Measurements from ENCODE around the gene INTS14. TPM values are rescaled to one million over a fixed set of nuclear protein-coding genes. Genes with fewer than 3 reads are reported as not detected.

Gene INTS14
- total RNA-seq, 6 experiments from 2014 or later = 27.8 to 35.0 (median 31.0) TPM

DNA sequence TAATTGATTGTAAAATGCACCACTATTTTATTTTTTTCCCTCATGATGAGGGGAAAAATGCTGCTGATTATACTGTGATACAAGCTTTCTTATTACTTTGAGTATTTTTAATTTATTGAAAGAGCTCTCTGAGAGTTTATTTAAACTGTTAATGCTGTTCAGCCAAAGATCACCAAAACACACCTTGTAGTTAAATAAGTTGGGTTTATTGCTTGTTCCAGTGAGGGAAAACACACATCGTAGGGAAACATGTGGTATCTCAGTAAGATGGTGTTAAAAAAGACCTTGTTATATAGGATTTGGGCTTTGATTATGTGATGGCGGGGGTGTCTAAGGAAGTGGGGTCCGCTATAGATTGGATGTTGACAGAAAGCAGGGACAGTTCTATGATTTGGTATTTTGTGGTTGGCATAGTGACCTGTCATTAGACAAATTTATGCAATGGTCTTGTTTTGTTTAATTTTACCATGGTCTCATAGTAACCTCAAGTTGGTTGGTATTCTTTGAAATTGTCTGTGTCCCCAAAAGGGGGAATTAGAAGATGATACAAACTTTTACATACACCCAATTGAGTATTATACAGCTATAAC is 69.6 kb downstream of the INTS14 start:
- no peaks in the 10 kb centered on the region; the same call in 1 of the 2 replicates for H3K36me3 Mint-ChIP-seq (ENCODE audit: low read depth)
- DNase-seq = no peak
- H3K4me1 Mint-ChIP-seq (ENCODE audit: low read depth) = peaks cover 6% of the 10 kb centered on the region; the same call in 1 of the 2 replicates
- TF ChIP-seq, protein P1, sequence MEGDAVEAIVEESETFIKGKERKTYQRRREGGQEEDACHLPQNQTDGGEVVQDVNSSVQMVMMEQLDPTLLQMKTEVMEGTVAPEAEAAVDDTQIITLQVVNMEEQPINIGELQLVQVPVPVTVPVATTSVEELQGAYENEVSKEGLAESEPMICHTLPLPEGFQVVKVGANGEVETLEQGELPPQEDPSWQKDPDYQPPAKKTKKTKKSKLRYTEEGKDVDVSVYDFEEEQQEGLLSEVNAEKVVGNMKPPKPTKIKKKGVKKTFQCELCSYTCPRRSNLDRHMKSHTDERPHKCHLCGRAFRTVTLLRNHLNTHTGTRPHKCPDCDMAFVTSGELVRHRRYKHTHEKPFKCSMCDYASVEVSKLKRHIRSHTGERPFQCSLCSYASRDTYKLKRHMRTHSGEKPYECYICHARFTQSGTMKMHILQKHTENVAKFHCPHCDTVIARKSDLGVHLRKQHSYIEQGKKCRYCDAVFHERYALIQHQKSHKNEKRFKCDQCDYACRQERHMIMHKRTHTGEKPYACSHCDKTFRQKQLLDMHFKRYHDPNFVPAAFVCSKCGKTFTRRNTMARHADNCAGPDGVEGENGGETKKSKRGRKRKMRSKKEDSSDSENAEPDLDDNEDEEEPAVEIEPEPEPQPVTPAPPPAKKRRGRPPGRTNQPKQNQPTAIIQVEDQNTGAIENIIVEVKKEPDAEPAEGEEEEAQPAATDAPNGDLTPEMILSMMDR (IDR thresholded peaks at IDR 0.05) = no peak
- H3K27ac Mint-ChIP-seq = 0 out of 2 replicates have a peak overlapping the region, but pooled peaks have one; percentile 7
- no peaks in the 10 kb centered on the region for H3K9me3 Mint-ChIP-seq
- H3K4me3 Mint-ChIP-seq = no peak overlapping the region
- H3K27me3 Mint-ChIP-seq (ENCODE audit: insufficient read depth) = no peaks in the 10 kb centered on the region; the same call in 1 of the 2 replicates

DNA sequence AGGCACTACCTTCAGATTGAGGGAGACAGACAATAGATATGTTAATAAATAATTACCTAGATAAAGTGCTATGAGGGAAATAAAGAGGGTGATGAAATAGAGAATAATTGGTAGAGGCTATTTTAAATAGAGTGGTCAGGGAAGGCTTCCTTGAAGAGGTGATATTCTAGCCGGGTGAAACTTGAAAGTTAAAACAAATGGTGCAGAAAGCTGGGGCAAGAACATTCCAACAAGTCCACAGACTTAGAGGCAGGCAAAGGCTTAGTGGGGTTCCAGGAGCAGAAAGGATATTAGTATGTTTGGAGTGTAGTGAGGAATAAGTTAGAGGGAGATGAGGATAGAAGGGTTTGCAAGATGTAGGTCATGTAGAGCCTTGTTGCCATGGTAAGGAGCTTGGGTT is 70.6 kb downstream of the INTS14 start:
- TF ChIP-seq, protein P1 (IDR thresholded peaks at IDR 0.05) = no peak
- peaks cover 10% of the 10 kb centered on the region for H3K4me1 Mint-ChIP-seq (ENCODE audit: low read depth)
- H3K27ac Mint-ChIP-seq = no peak overlapping the region
- no peaks in the 10 kb centered on the region; the same call in 1 of the 2 replicates for H3K27me3 Mint-ChIP-seq (ENCODE audit: insufficient read depth)
- no peak overlapping the region for H3K4me3 Mint-ChIP-seq
- no peaks in the 10 kb centered on the region for H3K9me3 Mint-ChIP-seq
- DNase-seq = no peak
- no peaks in the 10 kb centered on the region; the same call in 1 of the 2 replicates for H3K36me3 Mint-ChIP-seq (ENCODE audit: low read depth)

DNA sequence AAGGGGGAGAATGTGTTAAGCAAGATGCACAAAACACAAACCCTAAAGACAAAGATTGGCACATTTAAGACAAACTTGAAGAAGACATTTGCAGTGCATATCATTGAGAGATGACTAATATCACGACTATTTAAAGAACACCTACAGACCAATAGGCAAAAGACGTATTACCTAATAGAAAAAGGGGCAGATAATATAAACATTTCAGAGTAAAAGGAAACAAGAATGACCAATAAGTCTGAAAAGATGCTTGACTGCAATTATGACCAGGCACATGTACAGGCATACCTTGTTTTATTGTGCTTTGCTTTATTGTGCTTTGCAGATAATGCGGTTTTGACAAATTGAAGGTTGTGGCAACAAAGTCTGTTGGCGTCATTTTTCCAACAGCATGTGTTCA is 75.7 kb downstream of the INTS14 start:
- DNase-seq = no peak
- Mint-ChIP-seq H3K4me1 (ENCODE audit: low read depth) (peaks cover 47% of the 10 kb centered on the region), H3K4me3 (no peak overlapping the region), H3K36me3 (ENCODE audit: low read depth) (no peaks in the 10 kb centered on the region; the same call in 1 of the 2 replicates), H3K27ac (no peak overlapping the region), H3K27me3 (ENCODE audit: insufficient read depth) (no peaks in the 10 kb centered on the region; the same call in 1 of the 2 replicates), H3K9me3 (no peaks in the 10 kb centered on the region)
- TF ChIP-seq, protein P1 (IDR thresholded peaks at IDR 0.05) = no peak

DNA sequence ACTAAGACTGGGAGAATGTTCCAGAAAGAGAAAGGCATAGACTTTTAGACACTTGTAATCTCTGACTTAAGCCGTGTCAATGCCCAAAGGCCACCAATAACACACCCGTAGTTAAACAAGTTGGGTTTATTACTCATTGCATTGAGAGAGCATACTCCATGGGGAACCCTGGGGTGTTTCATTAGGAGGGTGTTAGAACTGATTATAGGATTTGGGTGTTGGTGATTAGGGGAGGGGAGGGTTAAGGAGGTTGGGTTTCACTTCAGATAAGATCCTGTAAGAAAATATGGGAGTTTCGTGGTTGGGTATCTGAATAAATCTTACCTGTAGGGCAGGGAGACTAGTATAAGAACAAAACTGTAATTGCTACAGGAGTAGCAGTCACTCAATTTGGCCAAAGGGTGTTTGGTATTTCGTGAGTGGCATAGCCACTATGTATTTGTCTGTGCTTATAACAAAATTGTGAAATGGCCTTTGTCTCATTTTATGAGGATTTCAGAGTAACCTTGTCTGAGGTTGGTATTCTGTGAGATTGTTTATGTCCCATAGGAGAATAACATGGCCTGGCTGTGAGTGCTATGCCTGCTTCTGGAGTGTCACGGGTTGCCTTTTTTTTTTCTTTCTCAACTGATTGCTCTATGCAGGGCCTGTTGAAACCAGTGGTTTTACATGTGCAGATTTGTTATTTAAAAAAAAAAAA is 77.7 kb downstream of the INTS14 start:
- TF ChIP-seq, protein P1 (IDR thresholded peaks at IDR 0.05) = no peak
- Mint-ChIP-seq H3K4me3 (no peak overlapping the region), H3K4me1 (ENCODE audit: low read depth) (peaks cover 51% of the 10 kb centered on the region), H3K36me3 (ENCODE audit: low read depth) (no peaks in the 10 kb centered on the region; the same call in 1 of the 2 replicates), H3K27ac (peak overlapping the region; percentile 40; the same call in 1 of the 2 replicates), H3K9me3 (no peaks in the 10 kb centered on the region), H3K27me3 (ENCODE audit: insufficient read depth) (no peaks in the 10 kb centered on the region)
- no peak for DNase-seq

DNA sequence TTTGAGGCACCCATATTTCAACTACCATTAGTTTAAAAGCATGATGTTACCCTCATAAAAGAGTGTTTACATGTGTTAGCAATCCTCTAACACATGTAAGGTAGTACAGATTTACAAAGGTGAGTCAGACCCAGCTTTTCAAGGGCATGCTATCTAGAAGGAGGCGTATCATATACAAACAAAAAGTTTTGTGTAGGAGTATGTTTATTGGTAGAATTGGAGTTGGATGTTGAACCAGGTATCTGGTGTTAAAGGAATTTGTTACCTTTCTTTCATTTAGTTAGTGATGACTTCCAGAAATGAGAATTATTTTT is 78.2 kb downstream of the INTS14 start:
- Mint-ChIP-seq H3K27me3 (ENCODE audit: insufficient read depth) (no peaks in the 10 kb centered on the region), H3K4me3 (peak overlapping the region; percentile 89; the same call in 1 of the 2 replicates), H3K9me3 (no peaks in the 10 kb centered on the region), H3K4me1 (ENCODE audit: low read depth) (peaks cover 47% of the 10 kb centered on the region), H3K36me3 (ENCODE audit: low read depth) (no peaks in the 10 kb centered on the region; the same call in 1 of the 2 replicates), H3K27ac (peak overlapping the region; percentile 40; the same call in 1 of the 2 replicates)
- TF ChIP-seq, protein P1 (IDR thresholded peaks at IDR 0.05) = no peak
- DNase-seq = peak; percentile 50
